Gastrocnemius medialis (tissue), 4 donors: ENCODE results near the gene COQ8A. TPM values are rescaled to one million over a fixed set of nuclear protein-coding genes. Genes with fewer than 3 reads are reported as not detected.

Experiments
- ATAC-seq, 2 donors: fragments of 150-250 bp; one replicate each; pipeline ENCODE4 v1.9.1; 2016
- DNase-seq, 2 donors: peaks; one replicate each; pipeline ENCODE4 v3.0.0-alpha.2; 2019
- H3K27ac ChIP-seq, 4 donors: fragments of 200-600 bp; sonication (generic); 1 replicate in 1 of 4; 2 replicates in 3 of 4; pipeline ENCODE4 v1.5.1; 2016 to 2018; ENCODE audit warnings: mild to moderate bottlenecking in 2 of 4, moderate library complexity in 1 of 4
- H3K27me3 ChIP-seq, 3 donors: fragments of 200-600 bp; sonication (generic) in 2 of 3; 1 replicate in 1 of 3; 2 replicates in 2 of 3; pipeline versions ENCODE4 v1.5.1 to v1.6.0; 2016 to 2019; ENCODE audit warnings: mild to moderate bottlenecking in 1 of 3, moderate library complexity in 1 of 3
- H3K36me3 ChIP-seq, 2 donors: fragments of 200-600 bp; sonication (generic) in 1 of 2; one replicate each; pipeline ENCODE4 v1.5.1; 2017 to 2018
- H3K4me1 ChIP-seq, 2 donors: fragments of 200-600 bp; sonication (generic) in 1 of 2; one replicate each; pipeline ENCODE4 v1.5.1; 2016 to 2017; ENCODE audit warnings: mild to moderate bottlenecking in 2 of 2
- H3K4me3 ChIP-seq, 4 donors: fragments of 200-600 bp; sonication (generic) in 3 of 4; 1 replicate in 1 of 4; 2 replicates in 3 of 4; pipeline ENCODE4 v1.5.1; 2016 to 2019; ENCODE audit warnings: mild to moderate bottlenecking in 2 of 4
- H3K9me3 ChIP-seq, 3 donors: fragments of 200-600 bp; sonication (generic) in 2 of 3; 1 replicate in 1 of 3; 2 replicates in 2 of 3; pipeline ENCODE4 v1.5.1; 2016 to 2019
- POLR2A ChIP-seq, 2 donors: fragments of 450-650 bp; IDR thresholded peaks; one replicate each; pipeline ENCODE4 v1.6.1; 2017; ENCODE audit warnings: antibody characterized with exemption in 2 of 2, mild to moderate bottlenecking in 2 of 2, moderate library complexity in 2 of 2
- in situ Hi-C, 4 donors: fragments of 200-750 bp; cut with MboI; loops; one replicate each; pipeline versions ENCODE4 v1.15.0 to v1.8.0; 2017; ENCODE audit warnings: low sequenced_read_pairs in 4 of 4
- intact Hi-C: fragments of 100-400 bp; cut with DNase I; formaldehyde crosslinking; loops from one replicate; pipeline ENCODE4 v1.15.1; 2023; ENCODE audit warnings: low total_unique reads
- total RNA-seq, 4 donors: library from RNA; depleted of rRNA; stranded (reverse); fragments of >200 nt; gene quantifications; one replicate each; pipeline versions ENCODE4 v1.1.0 to v1.2.3, GENCODE V29; 2016
- TF ChIP-seq, protein P1 (sequence below), 5 experiments: fragments of 450-650 bp in 3 of 5; fragments of 200-600 bp in 2 of 5; sonication (generic) in 2 of 5; IDR thresholded peaks in 4 of 5; conservative IDR thresholded peaks in 1 of 5; 1 replicate in 4 of 5; 2 replicates in 1 of 5; pipeline ENCODE4 v1.5.1; 2016 to 2019; ENCODE audit warnings: antibody characterized with exemption in 5 of 5, mild to moderate bottlenecking in 3 of 5, moderate library complexity in 3 of 5

The COQ8A gene
- total RNA-seq, 4 donors from 2014 or later, result 950 to 2,403 (median 1,384) TPM

DNA sequence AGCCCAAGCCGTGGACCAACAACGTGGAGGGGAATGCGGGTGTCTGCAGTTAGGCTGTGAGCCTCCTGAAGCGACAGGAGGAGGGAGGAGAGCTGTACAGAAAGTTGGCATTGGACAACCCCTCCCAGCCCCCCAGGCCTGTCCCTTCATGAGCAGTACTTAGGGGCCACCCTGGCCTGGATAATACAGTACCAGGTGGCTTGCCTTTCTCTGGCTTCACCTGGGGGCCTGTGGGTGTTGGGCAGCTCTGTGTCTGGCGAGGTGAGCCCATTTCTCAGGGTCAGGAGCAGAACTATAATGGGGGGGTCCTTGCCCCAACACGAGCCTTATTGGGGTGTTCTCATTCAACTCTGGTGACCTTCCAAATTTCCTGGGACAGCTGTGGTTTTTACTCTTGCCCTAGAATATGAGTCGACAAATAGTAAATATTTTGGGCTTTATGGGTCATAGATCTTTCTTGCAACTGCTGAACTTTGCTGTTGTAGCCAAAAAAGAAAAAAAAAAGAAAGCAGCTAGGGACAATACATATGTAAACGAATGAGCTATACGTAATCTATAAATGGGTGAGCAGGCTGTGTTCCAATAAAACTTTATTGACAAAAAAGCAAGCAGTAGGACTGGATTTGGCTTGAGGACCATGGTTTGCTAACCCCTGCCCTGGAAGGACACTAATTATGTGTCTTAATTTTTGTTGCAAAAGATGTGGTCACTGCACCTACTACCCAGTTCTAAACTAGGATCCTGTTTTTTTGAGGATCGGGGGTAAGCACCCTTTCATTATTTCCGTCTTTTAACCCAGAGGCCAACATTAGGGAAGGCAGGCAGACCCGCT is 11.4 kb downstream of the COQ8A start:
- no peaks in the 10 kb centered on the region for H3K36me3 ChIP-seq
- DNase-seq (no peak), ATAC-seq (no peak)
- H3K4me1 ChIP-seq, result peaks cover 56 to 64% of the 10 kb centered on the region in 2 donors
- TF ChIP-seq, protein P1, sequence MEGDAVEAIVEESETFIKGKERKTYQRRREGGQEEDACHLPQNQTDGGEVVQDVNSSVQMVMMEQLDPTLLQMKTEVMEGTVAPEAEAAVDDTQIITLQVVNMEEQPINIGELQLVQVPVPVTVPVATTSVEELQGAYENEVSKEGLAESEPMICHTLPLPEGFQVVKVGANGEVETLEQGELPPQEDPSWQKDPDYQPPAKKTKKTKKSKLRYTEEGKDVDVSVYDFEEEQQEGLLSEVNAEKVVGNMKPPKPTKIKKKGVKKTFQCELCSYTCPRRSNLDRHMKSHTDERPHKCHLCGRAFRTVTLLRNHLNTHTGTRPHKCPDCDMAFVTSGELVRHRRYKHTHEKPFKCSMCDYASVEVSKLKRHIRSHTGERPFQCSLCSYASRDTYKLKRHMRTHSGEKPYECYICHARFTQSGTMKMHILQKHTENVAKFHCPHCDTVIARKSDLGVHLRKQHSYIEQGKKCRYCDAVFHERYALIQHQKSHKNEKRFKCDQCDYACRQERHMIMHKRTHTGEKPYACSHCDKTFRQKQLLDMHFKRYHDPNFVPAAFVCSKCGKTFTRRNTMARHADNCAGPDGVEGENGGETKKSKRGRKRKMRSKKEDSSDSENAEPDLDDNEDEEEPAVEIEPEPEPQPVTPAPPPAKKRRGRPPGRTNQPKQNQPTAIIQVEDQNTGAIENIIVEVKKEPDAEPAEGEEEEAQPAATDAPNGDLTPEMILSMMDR (IDR thresholded peaks at IDR 0.05 in 4 of 5, conservative IDR thresholded peaks at IDR 0.05 in 1 of 5), result no peak
- TF ChIP-seq POLR2A (IDR thresholded peaks at IDR 0.05), result no peak
- H3K27ac ChIP-seq, result peak overlapping the region; percentile 98 to 99 (median 99)
- H3K9me3 ChIP-seq, result no peaks in the 10 kb centered on the region
- no peaks in the 10 kb centered on the region for H3K27me3 ChIP-seq
- H3K4me3 ChIP-seq, result no peak overlapping the region
- in situ Hi-C loops, result no loop called here
- intact Hi-C loops, result no loop called here

DNA sequence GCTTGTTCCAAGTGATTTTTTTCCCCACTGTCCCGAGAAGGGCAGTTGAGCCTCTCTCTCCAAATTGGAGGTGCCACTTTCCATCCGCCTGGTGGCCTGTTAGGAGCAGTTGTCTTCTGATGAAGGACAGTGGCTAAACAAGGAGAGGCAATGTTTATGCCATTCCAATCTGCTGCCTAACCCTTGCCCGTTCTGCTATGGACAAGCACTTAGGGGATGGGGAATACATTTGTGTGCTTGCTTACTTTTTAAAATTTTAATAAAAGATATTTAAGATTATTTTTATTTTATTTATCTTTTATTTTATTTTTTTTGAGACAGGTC is 12.0 kb downstream of the COQ8A start:
- H3K27me3 ChIP-seq, result no peaks in the 10 kb centered on the region
- TF ChIP-seq POLR2A (IDR thresholded peaks at IDR 0.05), result no peak
- TF ChIP-seq, protein P1 (IDR thresholded peaks at IDR 0.05 in 4 of 5, conservative IDR thresholded peaks at IDR 0.05 in 1 of 5), result peak in 1 of 5 experiments; percentile 21
- intact Hi-C loops (no loop called here), in situ Hi-C loops (no loop called here)
- H3K27ac ChIP-seq, result peak overlapping the region; percentile 98 to 99 (median 99)
- no peaks in the 10 kb centered on the region for H3K9me3 ChIP-seq
- H3K36me3 ChIP-seq, result no peaks in the 10 kb centered on the region
- ATAC-seq, result peak; percentile 28 to 50
- DNase-seq, result no peak
- H3K4me1 ChIP-seq, result peaks cover 51 to 61% of the 10 kb centered on the region in 2 donors
- H3K4me3 ChIP-seq, result peak overlapping the region in 1 of 4 donors; percentile 6

DNA sequence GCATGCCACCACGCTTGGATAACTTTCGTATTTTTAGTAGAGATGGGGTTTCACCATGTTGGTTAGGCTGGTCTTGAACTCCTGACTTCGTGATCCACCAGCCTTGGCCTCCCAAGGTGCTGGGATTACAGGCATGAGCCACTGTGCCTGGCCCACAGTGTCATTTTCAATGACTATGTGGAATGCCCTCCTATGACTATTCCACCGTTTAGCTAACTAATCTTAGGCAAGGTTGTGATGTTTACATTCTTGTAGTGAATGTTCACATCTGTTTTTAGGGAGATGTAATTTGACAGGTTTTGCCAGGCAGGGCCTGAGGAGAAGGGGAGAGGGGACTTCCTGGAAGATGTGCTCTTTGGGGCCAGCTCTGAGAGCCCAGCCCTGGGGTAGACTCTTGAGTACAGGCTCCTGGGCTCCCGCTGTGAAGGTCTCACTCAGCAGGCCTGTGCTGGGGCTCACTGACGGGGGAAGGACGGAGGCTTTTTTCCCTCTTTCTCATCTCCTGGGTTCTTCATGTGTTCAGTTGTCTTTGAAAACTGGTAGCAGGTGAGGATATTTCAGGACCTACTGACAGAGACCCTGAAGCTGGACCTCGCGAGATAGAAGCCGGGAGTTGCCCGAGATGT is 13.2 kb downstream of the COQ8A start:
- H3K27me3 ChIP-seq, result no peaks in the 10 kb centered on the region
- ATAC-seq, result no peak
- in situ Hi-C loops (no loop called here), intact Hi-C loops (no loop called here)
- H3K4me3 ChIP-seq, result no peak overlapping the region
- peak overlapping the region; percentile 98 to 99 (median 99) for H3K27ac ChIP-seq
- DNase-seq, result no peak
- H3K9me3 ChIP-seq, result no peaks in the 10 kb centered on the region
- H3K4me1 ChIP-seq, result peaks cover 52 to 67% of the 10 kb centered on the region in 2 donors
- TF ChIP-seq, protein P1 (IDR thresholded peaks at IDR 0.05 in 4 of 5, conservative IDR thresholded peaks at IDR 0.05 in 1 of 5), result no peak
- no peak for TF ChIP-seq POLR2A (IDR thresholded peaks at IDR 0.05)
- H3K36me3 ChIP-seq, result no peaks in the 10 kb centered on the region

DNA sequence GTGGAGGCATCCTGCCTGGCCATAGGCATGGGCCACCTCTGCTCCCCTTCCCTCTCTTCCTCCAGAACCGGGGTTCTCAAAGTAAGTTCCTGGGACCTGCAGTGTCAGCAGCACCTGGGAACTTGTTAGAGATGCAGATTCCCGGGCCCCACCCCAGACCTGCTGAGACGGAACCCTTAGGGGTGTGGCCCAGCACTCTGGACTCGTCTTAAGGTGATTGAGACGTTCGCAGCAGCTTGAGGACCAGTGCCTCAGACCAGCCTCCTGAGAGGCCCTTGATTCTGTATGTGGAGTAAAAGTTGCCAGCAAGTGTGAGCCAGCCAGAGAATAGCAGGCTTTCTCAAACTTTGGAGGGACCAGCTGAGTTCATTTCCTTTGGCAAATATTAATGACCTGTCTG is 14.2 kb downstream of the COQ8A start:
- peaks cover 52 to 66% of the 10 kb centered on the region in 2 donors for H3K4me1 ChIP-seq
- no peaks in the 10 kb centered on the region for H3K9me3 ChIP-seq
- no peaks in the 10 kb centered on the region for H3K27me3 ChIP-seq
- intact Hi-C loops (no loop called here), in situ Hi-C loops (no loop called here)
- no peaks in the 10 kb centered on the region for H3K36me3 ChIP-seq
- no peak overlapping the region for H3K4me3 ChIP-seq
- no peak for TF ChIP-seq POLR2A (IDR thresholded peaks at IDR 0.05)
- TF ChIP-seq, protein P1 (IDR thresholded peaks at IDR 0.05 in 4 of 5, conservative IDR thresholded peaks at IDR 0.05 in 1 of 5), result no peak
- H3K27ac ChIP-seq, result peak overlapping the region; percentile 98 to 99 (median 99)
- DNase-seq, result no peak
- ATAC-seq, result no peak
